Testis (tissue), 3 donors: ENCODE data around the gene USP16. TPM values are rescaled to one million over a fixed set of nuclear protein-coding genes. Genes with fewer than 3 reads are reported as not detected.
"Not testable (repeated sequence)": the region's sequence is repeated elsewhere in the genome, so short reads cannot be mapped to it uniquely, and the experiment has no call there.

ENCODE experiments used
- DNase-seq: peaks from one replicate; pipeline ENCODE4 v3.0.0-alpha.2; 2019
- H3K27ac ChIP-seq, 2 donors: fragments of 200-600 bp; sonication (generic); one replicate each; pipeline ENCODE4 v1.5.1; 2019
- H3K27me3 ChIP-seq: fragments of 200-600 bp; sonication (generic); one replicate; pipeline ENCODE4 v1.5.1; 2019
- H3K36me3 ChIP-seq: fragments of 200-600 bp; sonication (generic); one replicate; pipeline ENCODE4 v1.5.1; 2017; ENCODE audit warnings: low read depth; ENCODE audit errors: missing control alignments
- H3K4me1 ChIP-seq: fragments of 200-600 bp; sonication (generic); one replicate; pipeline ENCODE4 v1.5.1; 2019
- H3K4me3 ChIP-seq, 2 donors: fragments of 200-600 bp; sonication (generic); one replicate each; pipeline ENCODE4 v1.5.1; 2017 to 2019
- H3K9me3 ChIP-seq: fragments of 200-600 bp; sonication (generic); one replicate; pipeline ENCODE4 v1.5.1; 2017
- POLR2A ChIP-seq: fragments of 450-650 bp; IDR thresholded peaks from one replicate; pipeline ENCODE4 v1.6.1; 2017; ENCODE audit warnings: antibody characterized with exemption, mild to moderate bottlenecking, moderate library complexity
- WGBS, 2 donors: methylation state at CpG; one replicate each; pipeline ENCODE4 v1.1.5; 2018; 5-methylcytosine and 5-hydroxymethylcytosine counted together
- intact Hi-C: fragments of 100-400 bp; cut with DNase I; formaldehyde crosslinking; loops from one replicate; pipeline ENCODE4 v1.15.1; 2023; ENCODE audit warnings: low total_unique reads
- polyA plus RNA-seq: library from polyadenylated mRNA; stranded (reverse); fragments of 350-450 nt; fragmentation: Illumina TruSeq; extraction: RNeasy Lipid Tissue Mini Kit (QIAGEN cat#74804); gene quantifications from one replicate; pipeline ENCODE4 v1.2.3, GENCODE V29; 2014; ENCODE audit warnings: low read depth, low replicate concordance; ENCODE audit not compliant: insufficient read depth
- total RNA-seq, 2 donors: library from RNA; depleted of rRNA; stranded (reverse); fragments of >200 nt; gene quantifications; one replicate each; pipeline ENCODE4 v1.2.3, GENCODE V29; 2016
- TF ChIP-seq, protein P1 (sequence below), 3 experiments: fragments of 450-650 bp in 2 of 3; fragments of 200-600 bp in 1 of 3; sonication (generic) in 1 of 3; IDR thresholded peaks; one replicate each; pipeline ENCODE4 v1.5.1; 2016 to 2019; ENCODE audit warnings: antibody characterized with exemption in 3 of 3, mild to moderate bottlenecking in 2 of 3, moderate library complexity in 1 of 3

The USP16 gene
- total and polyA plus RNA-seq, 3 donors from 2014 or later = 17.9 to 37.9 (median 33.2) TPM

DNA sequence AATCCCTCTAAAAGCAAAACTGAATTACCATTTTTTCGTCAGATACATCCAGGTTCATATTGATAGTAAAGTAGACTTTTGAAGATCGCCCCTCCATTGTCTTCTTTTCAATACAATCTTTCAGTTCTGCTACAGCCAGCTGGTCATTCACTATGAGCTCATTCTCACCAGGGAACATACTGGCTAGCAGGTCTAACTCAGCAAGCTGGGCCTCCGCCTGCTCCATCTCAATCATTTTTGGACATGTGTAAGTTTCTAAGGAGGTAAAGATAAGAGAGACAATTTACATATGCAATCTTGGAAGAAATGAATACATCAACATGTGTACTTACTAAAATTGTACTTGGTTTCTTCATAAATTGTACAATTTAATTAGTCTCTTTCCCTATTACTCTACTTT lies 16.1 kb upstream of the USP16 start:
- Histone ChIP-seq H3K27ac (no peak overlapping the region), H3K4me3 (no peak overlapping the region), H3K9me3 (no peaks in the 10 kb centered on the region), H3K36me3 (no peaks in the 10 kb centered on the region), H3K4me1 (no peaks in the 10 kb centered on the region), H3K27me3 (no peaks in the 10 kb centered on the region)
- TF ChIP-seq, protein P1, sequence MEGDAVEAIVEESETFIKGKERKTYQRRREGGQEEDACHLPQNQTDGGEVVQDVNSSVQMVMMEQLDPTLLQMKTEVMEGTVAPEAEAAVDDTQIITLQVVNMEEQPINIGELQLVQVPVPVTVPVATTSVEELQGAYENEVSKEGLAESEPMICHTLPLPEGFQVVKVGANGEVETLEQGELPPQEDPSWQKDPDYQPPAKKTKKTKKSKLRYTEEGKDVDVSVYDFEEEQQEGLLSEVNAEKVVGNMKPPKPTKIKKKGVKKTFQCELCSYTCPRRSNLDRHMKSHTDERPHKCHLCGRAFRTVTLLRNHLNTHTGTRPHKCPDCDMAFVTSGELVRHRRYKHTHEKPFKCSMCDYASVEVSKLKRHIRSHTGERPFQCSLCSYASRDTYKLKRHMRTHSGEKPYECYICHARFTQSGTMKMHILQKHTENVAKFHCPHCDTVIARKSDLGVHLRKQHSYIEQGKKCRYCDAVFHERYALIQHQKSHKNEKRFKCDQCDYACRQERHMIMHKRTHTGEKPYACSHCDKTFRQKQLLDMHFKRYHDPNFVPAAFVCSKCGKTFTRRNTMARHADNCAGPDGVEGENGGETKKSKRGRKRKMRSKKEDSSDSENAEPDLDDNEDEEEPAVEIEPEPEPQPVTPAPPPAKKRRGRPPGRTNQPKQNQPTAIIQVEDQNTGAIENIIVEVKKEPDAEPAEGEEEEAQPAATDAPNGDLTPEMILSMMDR (IDR thresholded peaks at IDR 0.05) = no peak
- TF ChIP-seq POLR2A = no peak
- WGBS, 2 donors = 95 to 96% methylated on average over 3 of the region's 3 CpGs
- intact Hi-C loops = no loop called here
- no peak for DNase-seq

DNA sequence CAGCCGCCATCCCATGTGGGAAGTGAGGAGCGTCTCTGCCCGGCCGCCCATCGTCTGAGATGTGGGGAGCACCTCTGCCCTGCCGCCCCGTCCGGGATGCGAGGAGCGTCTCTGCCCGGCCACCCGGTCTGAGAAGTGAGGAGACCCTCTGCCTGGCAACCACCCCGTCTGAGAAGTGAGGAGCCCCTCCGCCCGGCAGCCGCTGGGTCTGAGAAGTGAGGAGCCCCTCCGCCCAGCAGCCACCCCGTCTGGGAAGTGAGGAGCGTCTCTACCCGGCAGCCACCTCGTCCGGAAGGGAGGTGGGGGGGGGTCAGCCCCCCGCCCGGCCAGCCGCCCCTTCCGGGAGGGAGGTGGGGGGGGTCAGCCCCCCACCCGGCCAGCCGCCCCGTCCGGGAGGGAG lies 13.2 kb upstream of the USP16 start:
- intact Hi-C loops, DNase-seq, H3K4me3 ChIP-seq, H3K27ac ChIP-seq, H3K4me1 ChIP-seq, H3K9me3 ChIP-seq, H3K36me3 ChIP-seq, H3K27me3 ChIP-seq: not testable (repeated sequence)
- WGBS, 2 donors = 82% methylated on average over 12 of the region's 30 CpGs; no CpG with 5 or more reads in 1 of the 2 donors

DNA sequence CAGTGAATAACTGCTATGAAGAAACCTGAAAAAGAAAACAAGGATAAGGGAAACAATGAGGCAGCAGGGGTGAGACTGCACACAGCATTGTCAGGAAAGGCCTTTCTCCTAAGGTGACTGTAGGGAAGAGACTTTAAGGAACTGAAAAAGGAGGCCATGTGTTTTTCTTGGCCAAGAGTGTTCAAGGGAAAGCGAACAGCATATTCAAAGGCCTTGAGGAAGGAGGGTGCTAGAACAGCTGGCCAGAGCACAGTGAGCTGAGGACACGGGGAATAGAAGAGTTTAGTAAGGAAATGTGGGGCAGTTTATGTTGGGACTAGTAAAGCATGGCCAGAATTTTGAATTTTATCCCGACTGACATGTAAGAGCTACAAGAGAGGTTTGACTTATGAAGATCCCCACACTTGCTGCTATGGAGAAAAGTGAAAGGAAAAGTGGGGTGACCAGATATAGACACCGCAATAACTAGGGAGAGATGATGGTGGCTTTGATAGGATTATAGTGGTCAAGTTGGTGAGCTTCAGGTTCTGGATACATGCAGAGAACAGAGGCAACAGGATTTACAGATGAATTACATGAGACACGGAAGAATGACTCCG lies 6.7 kb upstream of the USP16 start:
- Histone ChIP-seq H3K27ac (no peak overlapping the region), H3K4me3 (no peak overlapping the region), H3K27me3 (no peaks in the 10 kb centered on the region), H3K4me1 (peaks cover 6% of the 10 kb centered on the region), H3K9me3 (no peaks in the 10 kb centered on the region), H3K36me3 (no peaks in the 10 kb centered on the region)
- DNase-seq = no peak
- intact Hi-C loops = no loop called here
- WGBS, 2 donors = 56 to 60% methylated on average over 6 of the region's 6 CpGs
- TF ChIP-seq, protein P1 (IDR thresholded peaks at IDR 0.05) = no peak
- no peak for TF ChIP-seq POLR2A

DNA sequence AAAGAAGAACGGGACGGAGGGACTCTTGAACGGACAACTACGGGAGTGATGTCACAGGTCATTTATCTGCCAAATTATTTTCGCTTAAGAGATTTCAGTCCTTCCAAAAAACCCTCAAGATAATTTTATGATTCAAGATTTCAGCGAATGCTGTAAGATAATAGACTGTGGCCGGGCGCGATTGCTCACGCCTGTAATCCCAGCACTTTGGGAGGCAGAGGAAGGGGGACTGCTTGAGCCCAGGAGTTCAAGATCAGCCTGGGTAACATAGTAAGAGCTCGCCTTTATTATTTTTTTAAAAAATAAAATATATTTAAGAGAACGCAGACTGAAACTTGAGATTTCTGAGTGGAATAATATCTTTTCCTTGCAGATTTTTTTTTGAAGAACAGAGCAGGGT lies 5.9 kb upstream of the USP16 start:
- peaks cover 6% of the 10 kb centered on the region for H3K4me1 ChIP-seq
- H3K4me3 ChIP-seq = peak overlapping the region; percentile 73 to 81
- TF ChIP-seq, protein P1 (IDR thresholded peaks at IDR 0.05) = no peak
- no peak for TF ChIP-seq POLR2A
- WGBS, 2 donors = 3 to 14% methylated on average over 12 of the region's 12 CpGs
- H3K36me3 ChIP-seq = no peaks in the 10 kb centered on the region
- H3K27ac ChIP-seq = peak overlapping the region; percentile 36 to 81
- no peak for DNase-seq
- H3K9me3 ChIP-seq = no peaks in the 10 kb centered on the region
- intact Hi-C loops = no loop called here
- no peaks in the 10 kb centered on the region for H3K27me3 ChIP-seq

DNA sequence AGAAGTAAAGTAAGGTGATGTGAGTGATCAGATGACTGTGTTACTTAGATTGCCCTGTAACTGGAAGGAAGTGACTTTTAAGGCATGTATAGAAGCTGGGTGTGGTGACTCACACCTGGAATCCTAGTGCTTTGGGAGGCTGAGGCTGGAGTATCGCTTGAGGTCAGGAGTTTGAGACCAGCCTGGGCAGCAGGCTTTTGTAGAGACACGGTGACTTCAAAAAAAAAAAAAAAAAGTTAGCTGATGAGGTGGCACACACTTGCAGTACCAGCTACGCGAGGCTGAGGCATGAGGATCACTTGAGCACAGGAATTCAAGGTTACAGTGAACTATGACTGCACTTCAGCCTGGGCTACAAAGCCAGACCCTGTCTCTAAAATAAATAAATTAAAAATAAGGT lies 2.3 kb upstream of the USP16 start:
- Histone ChIP-seq H3K4me3 (no peak overlapping the region), H3K27ac (no peak overlapping the region), H3K9me3 (no peaks in the 10 kb centered on the region), H3K27me3 (no peaks in the 10 kb centered on the region), H3K4me1 (peaks cover 14% of the 10 kb centered on the region), H3K36me3 (no peaks in the 10 kb centered on the region)
- no peak for DNase-seq
- 70 to 75% methylated on average over 4 of the region's 4 CpGs for WGBS, 2 donors
- intact Hi-C loops = no loop called here
- no peak for TF ChIP-seq POLR2A
- TF ChIP-seq, protein P1 (IDR thresholded peaks at IDR 0.05) = no peak
